Measurements from ENCODE around the gene SLC25A12.

DNA sequence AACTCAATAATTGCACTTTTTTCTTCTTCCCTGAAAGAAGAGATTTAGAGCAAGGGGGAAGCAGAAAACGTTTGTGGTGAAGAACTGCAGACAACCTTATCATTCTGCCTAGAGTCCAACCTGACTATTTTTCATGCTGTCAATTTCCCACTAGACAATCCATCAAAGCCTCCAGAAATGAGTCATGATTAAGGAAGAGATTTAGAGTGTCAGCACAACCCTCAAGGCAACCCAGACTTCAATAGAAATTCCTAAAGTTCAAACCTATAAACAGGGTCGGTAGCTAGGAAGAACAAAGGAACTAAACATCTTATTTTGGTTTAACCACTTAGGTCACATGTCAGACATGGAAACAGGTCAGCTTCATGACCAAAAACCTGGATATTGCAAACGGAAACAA lies 86.9 kb downstream of the SLC25A12 start:
- TF ChIP-seq POLR2AphosphoS5 (IDR thresholded peaks at IDR 0.05; ENCODE audit: low read depth, low read length) (no peak), SIN3A (IDR thresholded peaks at IDR 0.05; ENCODE audit: borderline replicate concordance, insufficient read depth, low read length) (no peak)
- TF ChIP-seq, protein P1, sequence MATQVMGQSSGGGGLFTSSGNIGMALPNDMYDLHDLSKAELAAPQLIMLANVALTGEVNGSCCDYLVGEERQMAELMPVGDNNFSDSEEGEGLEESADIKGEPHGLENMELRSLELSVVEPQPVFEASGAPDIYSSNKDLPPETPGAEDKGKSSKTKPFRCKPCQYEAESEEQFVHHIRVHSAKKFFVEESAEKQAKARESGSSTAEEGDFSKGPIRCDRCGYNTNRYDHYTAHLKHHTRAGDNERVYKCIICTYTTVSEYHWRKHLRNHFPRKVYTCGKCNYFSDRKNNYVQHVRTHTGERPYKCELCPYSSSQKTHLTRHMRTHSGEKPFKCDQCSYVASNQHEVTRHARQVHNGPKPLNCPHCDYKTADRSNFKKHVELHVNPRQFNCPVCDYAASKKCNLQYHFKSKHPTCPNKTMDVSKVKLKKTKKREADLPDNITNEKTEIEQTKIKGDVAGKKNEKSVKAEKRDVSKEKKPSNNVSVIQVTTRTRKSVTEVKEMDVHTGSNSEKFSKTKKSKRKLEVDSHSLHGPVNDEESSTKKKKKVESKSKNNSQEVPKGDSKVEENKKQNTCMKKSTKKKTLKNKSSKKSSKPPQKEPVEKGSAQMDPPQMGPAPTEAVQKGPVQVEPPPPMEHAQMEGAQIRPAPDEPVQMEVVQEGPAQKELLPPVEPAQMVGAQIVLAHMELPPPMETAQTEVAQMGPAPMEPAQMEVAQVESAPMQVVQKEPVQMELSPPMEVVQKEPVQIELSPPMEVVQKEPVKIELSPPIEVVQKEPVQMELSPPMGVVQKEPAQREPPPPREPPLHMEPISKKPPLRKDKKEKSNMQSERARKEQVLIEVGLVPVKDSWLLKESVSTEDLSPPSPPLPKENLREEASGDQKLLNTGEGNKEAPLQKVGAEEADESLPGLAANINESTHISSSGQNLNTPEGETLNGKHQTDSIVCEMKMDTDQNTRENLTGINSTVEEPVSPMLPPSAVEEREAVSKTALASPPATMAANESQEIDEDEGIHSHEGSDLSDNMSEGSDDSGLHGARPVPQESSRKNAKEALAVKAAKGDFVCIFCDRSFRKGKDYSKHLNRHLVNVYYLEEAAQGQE (IDR thresholded peaks at IDR 0.05; ENCODE audit: insufficient read depth in 1 of 2, low read depth in 2 of 2, low read length in 2 of 2): no peak

All from PFSK-1 (cell line).